Measurements from ENCODE around the gene PLEKHM2. TPM values are rescaled to one million over a fixed set of nuclear protein-coding genes. Genes with fewer than 3 reads are reported as not detected.

The PLEKHM2 gene
- total RNA-seq, 1 donor, result 132 TPM

DNA sequence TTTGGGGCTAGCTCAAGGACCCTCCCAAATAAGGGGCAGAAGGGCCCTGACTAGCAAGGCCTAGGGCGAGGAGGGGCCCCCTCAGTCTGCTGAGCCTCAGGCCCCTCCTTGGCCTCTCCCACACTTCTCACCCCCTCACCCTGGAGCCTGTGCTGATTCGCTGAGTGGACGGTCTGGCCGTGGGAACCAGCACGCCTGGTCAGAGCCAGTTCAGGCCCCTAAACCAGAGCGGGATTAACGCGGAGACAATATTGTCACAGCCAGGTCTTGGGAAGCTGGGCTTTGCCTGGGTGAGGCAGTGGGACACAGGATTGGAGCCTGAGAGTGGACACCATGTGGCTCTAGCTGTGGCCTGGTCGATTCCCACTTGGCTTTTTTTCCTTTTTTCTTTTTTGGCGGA is 69.7 kb downstream of the PLEKHM2 start:
- H3K79me2 ChIP-seq (ENCODE audit: insufficient read depth, low read length), result peaks cover under 1% of the 10 kb centered on the region
- no peak for DNase-seq (ENCODE audit: insufficient read length, low spot score, missing footprints)
- TF ChIP-seq, protein P1, sequence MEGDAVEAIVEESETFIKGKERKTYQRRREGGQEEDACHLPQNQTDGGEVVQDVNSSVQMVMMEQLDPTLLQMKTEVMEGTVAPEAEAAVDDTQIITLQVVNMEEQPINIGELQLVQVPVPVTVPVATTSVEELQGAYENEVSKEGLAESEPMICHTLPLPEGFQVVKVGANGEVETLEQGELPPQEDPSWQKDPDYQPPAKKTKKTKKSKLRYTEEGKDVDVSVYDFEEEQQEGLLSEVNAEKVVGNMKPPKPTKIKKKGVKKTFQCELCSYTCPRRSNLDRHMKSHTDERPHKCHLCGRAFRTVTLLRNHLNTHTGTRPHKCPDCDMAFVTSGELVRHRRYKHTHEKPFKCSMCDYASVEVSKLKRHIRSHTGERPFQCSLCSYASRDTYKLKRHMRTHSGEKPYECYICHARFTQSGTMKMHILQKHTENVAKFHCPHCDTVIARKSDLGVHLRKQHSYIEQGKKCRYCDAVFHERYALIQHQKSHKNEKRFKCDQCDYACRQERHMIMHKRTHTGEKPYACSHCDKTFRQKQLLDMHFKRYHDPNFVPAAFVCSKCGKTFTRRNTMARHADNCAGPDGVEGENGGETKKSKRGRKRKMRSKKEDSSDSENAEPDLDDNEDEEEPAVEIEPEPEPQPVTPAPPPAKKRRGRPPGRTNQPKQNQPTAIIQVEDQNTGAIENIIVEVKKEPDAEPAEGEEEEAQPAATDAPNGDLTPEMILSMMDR (IDR thresholded peaks at IDR 0.05; ENCODE audit: extremely low read depth, low read depth, low read length), result no peak

DNA sequence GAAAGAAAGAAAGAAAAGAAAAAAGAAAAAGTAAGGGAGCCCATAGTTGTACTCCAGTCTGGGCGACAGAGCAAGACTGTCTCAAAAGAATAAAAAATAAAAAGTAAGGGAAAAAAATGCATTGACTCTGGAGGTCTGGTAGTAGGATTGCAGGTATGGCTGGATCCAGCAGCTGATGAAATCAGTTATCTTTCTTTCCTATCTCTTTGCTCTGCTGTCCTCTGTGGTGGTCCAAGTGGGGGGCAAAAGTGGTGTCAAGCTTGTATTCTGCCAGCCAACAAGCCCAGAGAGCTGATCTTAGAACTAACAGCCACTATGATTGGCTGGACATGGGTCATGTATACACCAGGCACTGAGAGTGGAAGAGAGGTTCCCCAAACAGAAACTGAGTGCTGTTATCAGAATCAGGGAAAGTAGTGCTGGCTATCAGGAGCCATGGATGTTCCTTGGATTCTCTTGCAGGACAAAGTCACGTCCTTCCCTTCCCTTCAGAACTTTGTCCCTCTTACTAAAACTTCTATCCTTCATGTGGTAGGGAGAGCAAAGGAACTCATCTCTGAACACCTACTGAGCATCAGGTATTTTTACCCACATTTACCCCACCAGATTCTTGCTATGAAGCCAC is 71.0 kb downstream of the PLEKHM2 start:
- H3K9me3 ChIP-seq (ENCODE audit: low read depth, low read length), result no peaks in the 10 kb centered on the region

More for the DNA sequence above, 69.7 kb downstream of the PLEKHM2 start:
- Histone ChIP-seq H4K20me1 (ENCODE audit: insufficient read depth, low read length) (no peaks in the 10 kb centered on the region), H3K27ac (ENCODE audit: low read depth, low read length) (no peak overlapping the region), H3K9me3 (ENCODE audit: low read depth, low read length) (no peaks in the 10 kb centered on the region), H2AFZ (ENCODE audit: low read length) (no peak overlapping the region), H3K36me3 (ENCODE audit: insufficient read depth, low read length) (no peaks in the 10 kb centered on the region), H3K4me2 (ENCODE audit: insufficient read depth, low read length) (no peak overlapping the region), H3K27me3 (ENCODE audit: insufficient read depth, low read length) (no peaks in the 10 kb centered on the region), H3K4me1 (ENCODE audit: insufficient read depth, low read length) (peaks cover 18% of the 10 kb centered on the region), H3K4me3 (ENCODE audit: insufficient read depth, low read length) (no peak overlapping the region)

DNA sequence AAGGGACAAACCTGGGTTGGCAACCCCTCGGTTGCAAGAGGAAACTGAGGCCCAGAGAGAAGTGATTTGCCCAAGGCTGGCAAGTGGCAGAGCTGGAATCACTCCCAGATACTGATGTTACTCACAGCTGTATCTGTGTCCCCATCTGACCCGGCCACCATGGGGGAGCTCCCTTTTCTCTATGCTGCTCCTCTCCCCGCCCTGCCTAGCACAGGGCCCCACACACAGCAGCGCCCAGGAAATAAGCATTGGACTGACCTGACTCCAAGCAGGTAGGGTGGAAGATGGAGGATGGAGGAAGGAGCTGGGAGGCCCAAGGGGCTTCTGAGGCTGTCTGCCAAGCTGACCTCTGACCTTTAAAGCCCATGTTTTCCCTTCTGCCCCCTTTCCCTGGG is 71.5 kb downstream of the PLEKHM2 start:
- Histone ChIP-seq H3K36me3 (ENCODE audit: insufficient read depth, low read length) (no peaks in the 10 kb centered on the region), H4K20me1 (ENCODE audit: insufficient read depth, low read length) (no peaks in the 10 kb centered on the region), H3K27me3 (ENCODE audit: insufficient read depth, low read length) (no peaks in the 10 kb centered on the region), H3K4me3 (ENCODE audit: insufficient read depth, low read length) (no peak overlapping the region), H3K27ac (ENCODE audit: low read depth, low read length) (no peak overlapping the region), H3K4me1 (ENCODE audit: insufficient read depth, low read length) (peaks cover 19% of the 10 kb centered on the region), H3K9me3 (ENCODE audit: low read depth, low read length) (no peaks in the 10 kb centered on the region), H2AFZ (ENCODE audit: low read length) (no peak overlapping the region), H3K79me2 (ENCODE audit: insufficient read depth, low read length) (peaks cover 13% of the 10 kb centered on the region), H3K4me2 (ENCODE audit: insufficient read depth, low read length) (no peak overlapping the region)
- TF ChIP-seq, protein P1 (IDR thresholded peaks at IDR 0.05; ENCODE audit: extremely low read depth, low read depth, low read length), result no peak
- DNase-seq (ENCODE audit: insufficient read length, low spot score, missing footprints), result peak; percentile 50

More for the DNA sequence above, 71.0 kb downstream of the PLEKHM2 start:
- H3K27me3 ChIP-seq (ENCODE audit: insufficient read depth, low read length), result no peaks in the 10 kb centered on the region
- DNase-seq (ENCODE audit: insufficient read length, low spot score, missing footprints), result peak; percentile 74
- no peak overlapping the region for H3K27ac ChIP-seq (ENCODE audit: low read depth, low read length)
- TF ChIP-seq, protein P1 (IDR thresholded peaks at IDR 0.05; ENCODE audit: extremely low read depth, low read depth, low read length), result no peak
- H3K4me1 ChIP-seq (ENCODE audit: insufficient read depth, low read length), result peaks cover 15% of the 10 kb centered on the region
- no peak overlapping the region for H2AFZ ChIP-seq (ENCODE audit: low read length)
- H3K4me2 ChIP-seq (ENCODE audit: insufficient read depth, low read length), result no peak overlapping the region
- H3K79me2 ChIP-seq (ENCODE audit: insufficient read depth, low read length), result peaks cover 11% of the 10 kb centered on the region
- H4K20me1 ChIP-seq (ENCODE audit: insufficient read depth, low read length), result no peaks in the 10 kb centered on the region
- no peak overlapping the region for H3K4me3 ChIP-seq (ENCODE audit: insufficient read depth, low read length)
- no peaks in the 10 kb centered on the region for H3K36me3 ChIP-seq (ENCODE audit: insufficient read depth, low read length)

DNA sequence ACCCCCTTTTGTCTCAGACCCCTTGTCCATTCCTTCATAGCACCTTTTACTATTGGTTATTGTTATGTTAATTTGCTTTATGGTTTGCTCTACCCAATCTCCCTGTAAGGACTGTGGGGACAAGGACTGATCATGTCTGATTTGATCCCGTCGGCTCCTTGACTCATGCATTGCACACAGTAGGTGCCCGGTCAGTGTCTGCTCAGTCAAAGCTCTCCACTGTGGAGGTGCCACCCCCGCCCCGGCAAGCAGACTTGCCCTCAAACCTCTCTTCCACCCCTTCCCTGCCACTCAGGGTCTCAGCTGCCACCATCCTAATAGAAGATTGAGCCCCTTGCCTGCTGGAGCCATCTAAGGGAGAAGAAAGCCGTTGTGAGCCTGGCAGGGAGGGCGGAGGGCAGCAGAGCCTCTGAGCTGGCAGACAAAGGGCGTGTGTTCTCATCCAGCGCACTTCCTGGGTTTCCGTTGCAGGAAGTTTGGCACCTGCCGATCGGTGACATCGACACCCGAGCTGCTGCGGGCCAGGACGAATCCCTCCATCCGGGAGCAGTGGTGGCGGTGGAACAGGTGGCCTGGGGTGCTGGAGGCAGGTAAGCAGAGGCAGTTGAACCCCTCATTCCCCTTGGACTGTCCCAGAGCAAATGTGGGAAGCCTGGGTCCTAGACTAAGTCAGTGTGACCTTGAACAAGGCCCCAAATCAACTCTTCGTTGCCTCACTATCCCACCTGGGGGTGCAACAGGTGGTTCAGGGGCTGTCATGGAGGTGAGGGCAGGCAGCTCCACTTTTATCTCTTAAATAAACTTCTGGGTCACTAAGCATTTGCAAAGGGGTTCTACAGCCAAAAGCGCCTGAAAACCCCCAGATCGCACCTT is 72.3 kb downstream of the PLEKHM2 start:
- Histone ChIP-seq H2AFZ (ENCODE audit: low read length) (no peak overlapping the region), H3K36me3 (ENCODE audit: insufficient read depth, low read length) (no peaks in the 10 kb centered on the region), H3K79me2 (ENCODE audit: insufficient read depth, low read length) (peaks cover 21% of the 10 kb centered on the region), H3K4me1 (ENCODE audit: insufficient read depth, low read length) (peaks cover 26% of the 10 kb centered on the region), H4K20me1 (ENCODE audit: insufficient read depth, low read length) (peaks cover 2% of the 10 kb centered on the region), H3K27me3 (ENCODE audit: insufficient read depth, low read length) (no peaks in the 10 kb centered on the region), H3K9me3 (ENCODE audit: low read depth, low read length) (no peaks in the 10 kb centered on the region), H3K4me3 (ENCODE audit: insufficient read depth, low read length) (no peak overlapping the region), H3K27ac (ENCODE audit: low read depth, low read length) (no peak overlapping the region), H3K4me2 (ENCODE audit: insufficient read depth, low read length) (no peak overlapping the region)
- TF ChIP-seq, protein P1 (IDR thresholded peaks at IDR 0.05; ENCODE audit: extremely low read depth, low read depth, low read length), result no peak
- peak; percentile 82 for DNase-seq (ENCODE audit: insufficient read length, low spot score, missing footprints)

Measured in osteoblast (primary cell).